ENCODE measurements around the gene TMEM35A. TPM values are rescaled to one million over a fixed set of nuclear protein-coding genes. Genes with fewer than 3 reads are reported as not detected.

The TMEM35A gene
- total and polyA plus RNA-seq, 9 of the 15 experiments (the other 6 are each of a cell fraction or from before 2014, with no cell fraction given) = not detected

DNA sequence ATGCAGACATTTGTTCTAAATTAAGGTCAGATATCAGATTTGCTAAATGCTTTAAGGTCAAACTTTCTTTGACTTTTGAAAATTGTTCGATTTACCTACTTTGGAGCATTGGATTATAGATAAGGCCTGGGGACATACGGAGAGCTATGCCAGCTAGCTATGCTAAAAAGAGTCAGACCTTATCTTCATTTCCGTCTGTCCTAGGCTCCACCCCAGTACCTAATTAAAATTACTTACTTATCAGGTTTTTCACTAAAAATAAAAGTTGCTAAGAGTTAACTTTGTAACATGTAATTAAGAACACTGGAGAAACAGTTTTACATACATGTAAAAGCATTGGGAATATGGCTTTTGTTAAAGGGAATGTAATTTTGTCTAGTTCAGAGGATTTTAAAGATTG, 7.1 kb upstream of the TMEM35A start (continued):
- TF ChIP-seq, protein P1, sequence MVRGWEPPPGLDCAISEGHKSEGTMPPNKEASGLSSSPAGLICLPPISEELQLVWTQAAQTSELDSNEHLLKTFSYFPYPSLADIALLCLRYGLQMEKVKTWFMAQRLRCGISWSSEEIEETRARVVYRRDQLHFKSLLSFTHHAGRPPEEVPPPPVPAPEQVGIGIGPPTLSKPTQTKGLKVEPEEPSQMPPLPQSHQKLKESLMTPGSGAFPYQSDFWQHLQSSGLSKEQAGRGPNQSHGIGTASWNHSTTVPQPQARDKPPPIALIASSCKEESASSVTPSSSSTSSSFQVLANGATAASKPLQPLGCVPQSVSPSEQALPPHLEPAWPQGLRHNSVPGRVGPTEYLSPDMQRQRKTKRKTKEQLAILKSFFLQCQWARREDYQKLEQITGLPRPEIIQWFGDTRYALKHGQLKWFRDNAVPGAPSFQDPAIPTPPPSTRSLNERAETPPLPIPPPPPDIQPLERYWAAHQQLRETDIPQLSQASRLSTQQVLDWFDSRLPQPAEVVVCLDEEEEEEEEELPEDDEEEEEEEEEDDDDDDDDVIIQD (CRISPR knock-in tag; IDR thresholded peaks at IDR 0.05) = no peak
- no peak for TF ChIP-seq TARDBP (IDR thresholded peaks at IDR 0.05)
- peak; percentile 54; the same call in 1 of the 2 replicates for TF ChIP-seq DPF2 (IDR thresholded peaks at IDR 0.05)
- no peak for TF ChIP-seq ZNF696 (CRISPR knock-in tag; conservative IDR thresholded peaks at IDR 0.05)
- TF ChIP-seq, protein P2, sequence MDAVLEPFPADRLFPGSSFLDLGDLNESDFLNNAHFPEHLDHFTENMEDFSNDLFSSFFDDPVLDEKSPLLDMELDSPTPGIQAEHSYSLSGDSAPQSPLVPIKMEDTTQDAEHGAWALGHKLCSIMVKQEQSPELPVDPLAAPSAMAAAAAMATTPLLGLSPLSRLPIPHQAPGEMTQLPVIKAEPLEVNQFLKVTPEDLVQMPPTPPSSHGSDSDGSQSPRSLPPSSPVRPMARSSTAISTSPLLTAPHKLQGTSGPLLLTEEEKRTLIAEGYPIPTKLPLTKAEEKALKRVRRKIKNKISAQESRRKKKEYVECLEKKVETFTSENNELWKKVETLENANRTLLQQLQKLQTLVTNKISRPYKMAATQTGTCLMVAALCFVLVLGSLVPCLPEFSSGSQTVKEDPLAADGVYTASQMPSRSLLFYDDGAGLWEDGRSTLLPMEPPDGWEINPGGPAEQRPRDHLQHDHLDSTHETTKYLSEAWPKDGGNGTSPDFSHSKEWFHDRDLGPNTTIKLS (IDR thresholded peaks at IDR 0.05; ENCODE audit: borderline replicate concordance, low read depth) = no peak
- TF ChIP-seq, protein P3, sequence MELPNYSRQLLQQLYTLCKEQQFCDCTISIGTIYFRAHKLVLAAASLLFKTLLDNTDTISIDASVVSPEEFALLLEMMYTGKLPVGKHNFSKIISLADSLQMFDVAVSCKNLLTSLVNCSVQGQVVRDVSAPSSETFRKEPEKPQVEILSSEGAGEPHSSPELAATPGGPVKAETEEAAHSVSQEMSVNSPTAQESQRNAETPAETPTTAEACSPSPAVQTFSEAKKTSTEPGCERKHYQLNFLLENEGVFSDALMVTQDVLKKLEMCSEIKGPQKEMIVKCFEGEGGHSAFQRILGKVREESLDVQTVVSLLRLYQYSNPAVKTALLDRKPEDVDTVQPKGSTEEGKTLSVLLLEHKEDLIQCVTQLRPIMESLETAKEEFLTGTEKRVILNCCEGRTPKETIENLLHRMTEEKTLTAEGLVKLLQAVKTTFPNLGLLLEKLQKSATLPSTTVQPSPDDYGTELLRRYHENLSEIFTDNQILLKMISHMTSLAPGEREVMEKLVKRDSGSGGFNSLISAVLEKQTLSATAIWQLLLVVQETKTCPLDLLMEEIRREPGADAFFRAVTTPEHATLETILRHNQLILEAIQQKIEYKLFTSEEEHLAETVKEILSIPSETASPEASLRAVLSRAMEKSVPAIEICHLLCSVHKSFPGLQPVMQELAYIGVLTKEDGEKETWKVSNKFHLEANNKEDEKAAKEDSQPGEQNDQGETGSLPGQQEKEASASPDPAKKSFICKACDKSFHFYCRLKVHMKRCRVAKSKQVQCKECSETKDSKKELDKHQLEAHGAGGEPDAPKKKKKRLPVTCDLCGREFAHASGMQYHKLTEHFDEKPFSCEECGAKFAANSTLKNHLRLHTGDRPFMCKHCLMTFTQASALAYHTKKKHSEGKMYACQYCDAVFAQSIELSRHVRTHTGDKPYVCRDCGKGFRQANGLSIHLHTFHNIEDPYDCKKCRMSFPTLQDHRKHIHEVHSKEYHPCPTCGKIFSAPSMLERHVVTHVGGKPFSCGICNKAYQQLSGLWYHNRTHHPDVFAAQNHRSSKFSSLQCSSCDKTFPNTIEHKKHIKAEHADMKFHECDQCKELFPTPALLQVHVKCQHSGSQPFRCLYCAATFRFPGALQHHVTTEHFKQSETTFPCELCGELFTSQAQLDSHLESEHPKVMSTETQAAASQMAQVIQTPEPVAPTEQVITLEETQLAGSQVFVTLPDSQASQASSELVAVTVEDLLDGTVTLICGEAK (IDR thresholded peaks at IDR 0.05) = no peak
- TF ChIP-seq, protein P3 (CRISPR knock-in tag; IDR thresholded peaks at IDR 0.05) = no peak

All from K562 (cell line).